Thyroid gland (tissue), 4 donors: Measurements from ENCODE around the gene OR5A1. TPM values are rescaled to one million over a fixed set of nuclear protein-coding genes. Genes with fewer than 3 reads are reported as not detected.
"Not testable (repeated sequence)": the region's sequence is repeated elsewhere in the genome, so short reads cannot be mapped to it uniquely, and the experiment has no call there.

Source experiments
- DNase-seq, 2 donors: peaks; one replicate each; pipeline ENCODE4 v3.0.0-alpha.2; 2019
- H3K27ac ChIP-seq, 3 donors: fragments of 200-600 bp; sonication (generic); 1 replicate in 2 of 3; 2 replicates in 1 of 3; pipeline ENCODE4 v1.5.1; 2016 to 2019; ENCODE audit warnings: mild to moderate bottlenecking in 1 of 3, moderate library complexity in 1 of 3
- H3K27me3 ChIP-seq: fragments of 200-600 bp; sonication (generic); one replicate; pipeline ENCODE4 v1.5.1; 2019
- H3K36me3 ChIP-seq, 2 donors: fragments of 200-600 bp; sonication (generic); one replicate each; pipeline ENCODE4 v1.5.1; 2016 to 2019
- H3K4me1 ChIP-seq, 2 donors: fragments of 200-600 bp; sonication (generic); one replicate each; pipeline ENCODE4 v1.5.1; 2017 to 2019
- H3K4me3 ChIP-seq, 3 donors: fragments of 200-600 bp; sonication (generic); replicated peaks in 1 of 3; 1 replicate in 2 of 3; 2 replicates in 1 of 3; pipeline ENCODE4 v1.5.1; 2016; ENCODE audit warnings: mild to moderate bottlenecking in 1 of 3
- H3K9me3 ChIP-seq: fragments of 200-600 bp; sonication (generic); one replicate; pipeline ENCODE4 v1.5.1; 2017
- CTCF ChIP-seq, 6 experiments: fragments of 200-600 bp in 3 of 6; fragments of 450-650 bp in 3 of 6; sonication (generic) in 3 of 6; IDR thresholded peaks; one replicate each; pipeline ENCODE4 v1.5.1; 2016 to 2019; ENCODE audit warnings: antibody characterized with exemption in 6 of 6, mild to moderate bottlenecking in 2 of 6, inconsistent platforms in 1 of 6, moderate library complexity in 1 of 6
- POLR2A ChIP-seq, 2 donors: fragments of 450-650 bp; IDR thresholded peaks; one replicate each; pipeline ENCODE4 v1.6.1; 2017; ENCODE audit warnings: antibody characterized with exemption in 2 of 2, mild to moderate bottlenecking in 2 of 2, moderate library complexity in 1 of 2
- WGBS, 2 donors: methylation state at CpG; one replicate each; pipeline ENCODE4 v1.1.5; 2017; 5-methylcytosine and 5-hydroxymethylcytosine counted together
- intact Hi-C: fragments of 100-400 bp; cut with DNase I; formaldehyde crosslinking; loops from one replicate; pipeline ENCODE4 v1.15.1; 2023
- total RNA-seq, 4 donors: library from RNA; depleted of rRNA; stranded (reverse); fragments of >200 nt; gene quantifications; one replicate each; pipeline ENCODE4 v1.2.3, GENCODE V29; 2016

The OR5A1 gene
- total RNA-seq, 4 donors from 2014 or later, result 0.05 TPM; not detected in 3

- no peaks in the 10 kb centered on the region for H3K27me3 ChIP-seq
- H3K36me3 ChIP-seq, result no peaks in the 10 kb centered on the region
- WGBS, 2 donors, result 61 to 63% methylated on average over 4 of the region's 4 CpGs
- no peaks in the 10 kb centered on the region for H3K9me3 ChIP-seq
- H3K27ac ChIP-seq, result no peak overlapping the region
- intact Hi-C loops, result loop anchor here (5.0 kb wide), 1 partner anchor 258 kb away; the partner anchor contains the start of gene DTX4
- no peak overlapping the region for H3K4me3 ChIP-seq
- H3K4me1 ChIP-seq, result no peaks in the 10 kb centered on the region
- DNase-seq, result no peak
- TF ChIP-seq POLR2A (IDR thresholded peaks at IDR 0.05), result no peak
- peak in 5 of 6 experiments; percentile 16 to 57 (median 50) for TF ChIP-seq CTCF (IDR thresholded peaks at IDR 0.05)
These were observed 6.2 kb upstream of the OR5A1 start for GRCh38 chr11:59429924-59430516.

GRCh38 chr11:59437770-59438169, 1.5 kb downstream of the OR5A1 start:
- no peak for DNase-seq
- Histone ChIP-seq H3K4me3 (no peak overlapping the region), H3K4me1 (no peaks in the 10 kb centered on the region), H3K27ac (no peak overlapping the region), H3K9me3 (no peaks in the 10 kb centered on the region), H3K36me3 (no peaks in the 10 kb centered on the region), H3K27me3 (no peaks in the 10 kb centered on the region)
- WGBS, 2 donors, result 84 to 86% methylated on average over 7 of the region's 7 CpGs
- intact Hi-C loops, result no loop called here
- TF ChIP-seq POLR2A (IDR thresholded peaks at IDR 0.05), result no peak
- TF ChIP-seq CTCF (IDR thresholded peaks at IDR 0.05), result no peak

GRCh38 chr11:59445624-59446023, 9.4 kb downstream of the OR5A1 start:
- H3K9me3 ChIP-seq, H3K27ac ChIP-seq, intact Hi-C loops, H3K27me3 ChIP-seq, H3K36me3 ChIP-seq, H3K4me1 ChIP-seq, H3K4me3 ChIP-seq, DNase-seq: not testable (repeated sequence)
- 75 to 76% methylated on average over 1 of the region's 1 CpG for WGBS, 2 donors

GRCh38 chr11:59448484-59448883, 12.2 kb downstream of the OR5A1 start:
- no peaks in the 10 kb centered on the region for H3K4me1 ChIP-seq
- no peaks in the 10 kb centered on the region for H3K36me3 ChIP-seq
- WGBS, 2 donors, result 69 to 80% methylated on average over 2 of the region's 2 CpGs
- no peak overlapping the region for H3K27ac ChIP-seq
- DNase-seq, result no peak
- TF ChIP-seq POLR2A (IDR thresholded peaks at IDR 0.05), result no peak
- no peak for TF ChIP-seq CTCF (IDR thresholded peaks at IDR 0.05)
- intact Hi-C loops, result no loop called here
- no peaks in the 10 kb centered on the region for H3K27me3 ChIP-seq
- no peak overlapping the region for H3K4me3 ChIP-seq
- H3K9me3 ChIP-seq, result no peaks in the 10 kb centered on the region

DNA sequence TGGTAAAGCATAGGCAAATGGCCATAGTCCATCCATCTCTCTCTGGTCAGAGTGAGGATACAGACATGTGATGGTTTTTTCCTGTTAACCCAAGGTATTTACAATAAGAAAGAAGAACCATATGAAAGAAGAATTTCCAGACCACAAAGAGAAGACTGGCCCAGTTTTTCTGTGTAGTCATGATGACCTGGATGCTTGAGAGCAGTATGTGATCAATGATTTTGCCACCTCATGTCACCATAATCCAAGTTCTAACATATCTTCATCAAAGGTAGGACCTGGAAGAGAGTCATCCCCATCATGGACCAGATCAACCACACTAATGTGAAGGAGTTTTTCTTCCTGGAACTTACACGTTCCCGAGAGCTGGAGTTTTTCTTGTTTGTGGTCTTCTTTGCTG, 20.4 kb downstream of the OR5A1 start, which contains the start of gene OR4D6:
Gene OR4D6, plus strand, starts transcription at position 301 of the 400 bp plus-strand sequence. Its CDS starts 0 bp downstream, at position 301.
- Histone ChIP-seq H3K36me3 (no peaks in the 10 kb centered on the region), H3K9me3 (no peaks in the 10 kb centered on the region), H3K27me3 (no peaks in the 10 kb centered on the region), H3K27ac (no peak within 1 kb of the TSS), H3K4me1 (no peaks in the 10 kb centered on the region), H3K4me3 (no peak within 1 kb of the TSS)
- DNase-seq, result no peak
- intact Hi-C loops, result no loop called here
- 84 to 88% methylated on average over 2 of the region's 2 CpGs for WGBS, 2 donors
- TF ChIP-seq CTCF (IDR thresholded peaks at IDR 0.05) (no peak), POLR2A (IDR thresholded peaks at IDR 0.05) (no peak)
